ENCODE measurements around the gene LHPP. TPM values are rescaled to one million over a fixed set of nuclear protein-coding genes. Genes with fewer than 3 reads are reported as not detected.
A peak's percentile ranks its signal among the peaks of the same experiment; 100 is the strongest.

LHPP gene
- total and polyA plus RNA-seq, 8 donors, result 12.2 to 26.8 (median 15.0) TPM

DNA sequence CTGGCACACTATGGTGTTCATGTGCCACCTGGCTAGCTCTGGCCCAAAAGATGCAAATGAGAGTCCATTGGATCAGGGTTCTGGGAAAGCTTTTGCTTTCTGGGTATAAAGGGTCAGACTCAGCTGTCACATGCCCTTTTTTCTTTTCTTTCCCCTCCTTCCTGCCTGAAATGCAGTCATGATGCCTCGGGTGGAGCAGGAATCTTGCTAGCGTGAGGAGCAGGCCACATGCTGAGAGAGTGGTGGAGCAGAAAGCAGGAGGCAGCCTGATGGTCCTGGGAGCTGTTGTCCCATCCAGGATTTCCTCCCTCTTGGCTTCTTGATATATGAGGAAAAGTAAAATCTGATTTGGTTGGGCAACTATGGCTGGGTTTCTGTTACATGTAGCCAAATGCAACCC is 2.7 kb upstream of the LHPP start:
- Histone ChIP-seq H3K4me1 (no peaks in the 10 kb centered on the region), H3K27me3 (peaks cover 3 to 30% of the 10 kb centered on the region in 2 donors), H3K9me3 (no peaks in the 10 kb centered on the region), H3K36me3 (no peaks in the 10 kb centered on the region), H3K27ac (no peak overlapping the region), H3K4me3 (no peak overlapping the region)
- intact Hi-C loops (cut with DNase I), result no loop called here
- no peak for ATAC-seq
- no peak for DNase-seq
- TF ChIP-seq, protein P1, sequence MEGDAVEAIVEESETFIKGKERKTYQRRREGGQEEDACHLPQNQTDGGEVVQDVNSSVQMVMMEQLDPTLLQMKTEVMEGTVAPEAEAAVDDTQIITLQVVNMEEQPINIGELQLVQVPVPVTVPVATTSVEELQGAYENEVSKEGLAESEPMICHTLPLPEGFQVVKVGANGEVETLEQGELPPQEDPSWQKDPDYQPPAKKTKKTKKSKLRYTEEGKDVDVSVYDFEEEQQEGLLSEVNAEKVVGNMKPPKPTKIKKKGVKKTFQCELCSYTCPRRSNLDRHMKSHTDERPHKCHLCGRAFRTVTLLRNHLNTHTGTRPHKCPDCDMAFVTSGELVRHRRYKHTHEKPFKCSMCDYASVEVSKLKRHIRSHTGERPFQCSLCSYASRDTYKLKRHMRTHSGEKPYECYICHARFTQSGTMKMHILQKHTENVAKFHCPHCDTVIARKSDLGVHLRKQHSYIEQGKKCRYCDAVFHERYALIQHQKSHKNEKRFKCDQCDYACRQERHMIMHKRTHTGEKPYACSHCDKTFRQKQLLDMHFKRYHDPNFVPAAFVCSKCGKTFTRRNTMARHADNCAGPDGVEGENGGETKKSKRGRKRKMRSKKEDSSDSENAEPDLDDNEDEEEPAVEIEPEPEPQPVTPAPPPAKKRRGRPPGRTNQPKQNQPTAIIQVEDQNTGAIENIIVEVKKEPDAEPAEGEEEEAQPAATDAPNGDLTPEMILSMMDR (IDR thresholded peaks at IDR 0.05), result no peak

DNA sequence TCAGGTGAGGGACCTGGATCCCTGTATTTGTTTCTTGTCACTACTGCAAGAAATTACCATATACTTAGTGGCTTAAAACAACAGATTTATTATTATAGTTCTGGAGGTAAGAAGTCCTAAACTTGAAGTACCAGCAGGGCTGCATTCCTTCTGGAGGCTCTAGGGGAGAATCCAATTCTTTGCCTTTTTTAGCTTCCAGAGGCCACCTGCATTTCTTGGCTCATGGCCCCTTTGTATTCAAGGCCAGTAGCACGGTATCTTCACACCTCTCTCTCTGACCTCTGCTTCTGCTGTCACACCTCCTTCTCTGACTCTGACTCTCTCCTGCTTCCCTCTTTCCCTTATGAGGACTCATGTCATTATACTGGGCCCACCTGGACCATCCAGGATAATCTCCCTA is 2.2 kb upstream of the LHPP start:
- TF ChIP-seq, protein P1 (IDR thresholded peaks at IDR 0.05), result no peak
- no peaks in the 10 kb centered on the region for H3K36me3 ChIP-seq
- ATAC-seq (no peak), DNase-seq (no peak)
- H3K9me3 ChIP-seq, result no peaks in the 10 kb centered on the region
- H3K27me3 ChIP-seq, result peaks cover 0 to 25% of the 10 kb centered on the region in 2 donors
- intact Hi-C loops (cut with DNase I), result no loop called here
- H3K27ac ChIP-seq, result no peak overlapping the region
- no peak overlapping the region for H3K4me3 ChIP-seq
- H3K4me1 ChIP-seq, result no peaks in the 10 kb centered on the region

DNA sequence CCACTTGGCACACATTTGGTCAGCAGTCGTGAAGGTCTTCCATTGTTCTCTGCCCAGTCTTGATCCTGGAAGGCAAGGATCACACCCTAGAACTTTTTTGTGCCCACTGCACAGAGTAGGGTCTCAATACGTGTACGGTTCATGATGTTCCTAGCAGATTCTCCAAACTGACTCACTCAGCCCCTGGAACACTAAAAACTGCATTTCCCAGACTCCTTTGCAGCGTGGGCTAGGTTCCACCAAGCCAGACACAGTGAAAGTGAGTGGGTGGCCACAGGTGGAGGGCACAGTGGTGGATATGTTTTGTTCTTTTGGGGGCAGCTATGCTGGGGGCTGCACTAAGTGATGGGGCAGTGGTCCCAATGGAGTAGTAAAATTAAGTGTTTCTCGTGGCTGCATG is 1.5 kb upstream of the LHPP start:
- Histone ChIP-seq H3K27me3 (peaks cover 0 to 17% of the 10 kb centered on the region in 2 donors), H3K4me1 (peaks cover 0 to under 1% of the 10 kb centered on the region in 2 donors), H3K27ac (no peak overlapping the region), H3K9me3 (no peaks in the 10 kb centered on the region), H3K4me3 (no peak overlapping the region), H3K36me3 (no peaks in the 10 kb centered on the region)
- intact Hi-C loops (cut with DNase I), result no loop called here
- no peak for DNase-seq
- ATAC-seq, result no peak
- TF ChIP-seq, protein P1 (IDR thresholded peaks at IDR 0.05), result no peak

DNA sequence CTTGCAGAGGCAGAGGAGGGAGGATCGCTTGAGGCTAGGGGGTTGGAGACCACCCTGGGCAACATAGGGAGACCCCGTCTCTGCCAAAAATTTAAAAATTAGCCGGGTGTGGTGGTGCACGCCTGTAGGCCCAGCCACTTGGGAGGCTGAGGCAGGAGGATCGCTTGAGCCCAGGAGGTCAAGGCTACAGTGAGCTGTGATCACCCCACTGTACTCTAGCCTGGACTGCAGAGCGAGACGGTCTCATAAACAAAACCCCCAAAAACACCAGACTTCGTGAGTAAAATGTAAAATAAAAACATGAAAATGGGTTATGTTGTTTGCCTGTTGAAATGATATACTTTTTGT is 699 bp downstream of the LHPP start:
- H3K4me1 ChIP-seq, result peaks cover 0 to 5% of the 10 kb centered on the region in 2 donors
- H3K27ac ChIP-seq, result peak overlapping the region; percentile 67 to 73
- TF ChIP-seq, protein P1 (IDR thresholded peaks at IDR 0.05), result no peak
- intact Hi-C loops (cut with DNase I), result no loop called here
- no peaks in the 10 kb centered on the region for H3K9me3 ChIP-seq
- ATAC-seq (no peak), DNase-seq (no peak)
- H3K36me3 ChIP-seq, result no peaks in the 10 kb centered on the region
- H3K27me3 ChIP-seq, result no peaks in the 10 kb centered on the region
- H3K4me3 ChIP-seq, result peak overlapping the region; percentile 59 to 72

DNA sequence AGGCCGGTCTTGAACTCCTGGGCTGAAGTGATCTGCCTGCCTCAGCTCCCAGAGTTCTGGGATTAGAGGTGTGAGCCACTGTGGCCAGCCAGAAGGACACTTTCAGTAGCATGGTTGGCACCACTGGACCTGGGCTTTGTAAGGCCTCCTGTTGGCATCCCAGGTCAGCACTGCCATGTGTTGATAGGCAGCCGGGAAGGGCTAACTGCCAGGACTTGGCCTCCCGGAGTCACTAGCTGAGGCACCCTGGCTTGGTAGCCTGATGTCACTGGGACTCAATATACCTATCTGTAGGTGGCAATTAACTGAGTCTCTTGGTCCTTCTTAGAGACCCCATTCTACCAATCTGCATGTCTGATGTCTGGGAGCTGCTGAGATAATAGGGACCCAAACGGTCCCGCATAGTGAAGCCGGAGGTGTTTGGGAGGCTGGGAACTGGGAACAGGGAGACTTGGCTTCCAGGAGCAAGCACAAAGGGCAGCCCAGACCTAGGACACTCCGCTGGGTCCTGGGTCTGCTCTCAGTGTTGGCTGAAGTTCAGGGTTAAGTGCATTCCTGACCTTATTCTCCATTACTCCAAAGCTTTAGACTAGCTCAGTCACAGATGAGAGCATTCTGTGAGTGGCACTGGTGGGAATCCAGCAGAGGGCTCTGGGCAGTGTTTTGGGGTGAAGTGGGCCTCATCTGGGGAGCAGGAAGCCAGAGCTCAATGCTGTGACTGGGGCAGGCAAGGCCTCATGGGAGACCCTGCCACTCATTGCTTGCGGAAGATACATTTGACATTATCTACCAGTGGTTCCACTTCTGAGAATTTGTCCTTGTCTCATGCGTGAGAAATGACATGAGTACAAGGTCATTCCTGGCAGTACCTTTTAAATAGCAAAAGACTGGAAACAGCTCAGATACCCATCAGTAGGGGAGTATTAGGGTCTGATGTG is 2.7 kb downstream of the LHPP start:
- intact Hi-C loops (cut with DNase I), result no loop called here
- Histone ChIP-seq H3K9me3 (no peaks in the 10 kb centered on the region), H3K4me1 (peaks cover 0 to 5% of the 10 kb centered on the region in 2 donors), H3K27ac (no peak overlapping the region), H3K36me3 (no peaks in the 10 kb centered on the region), H3K4me3 (no peak overlapping the region), H3K27me3 (no peaks in the 10 kb centered on the region)
- TF ChIP-seq, protein P1 (IDR thresholded peaks at IDR 0.05), result no peak
- ATAC-seq (no peak), DNase-seq (no peak)

Measured in left lung (tissue), 10 donors.